Measurements from ENCODE around the gene RASGRP2.

The RASGRP2 gene

GRCh38 chr11:64777449-64778222 is 33.7 kb upstream of the RASGRP2 start:
- H3K4me3 ChIP-seq (ENCODE audit: low read depth, low read length) = peak overlapping the region; percentile 99
- no peak for TF ChIP-seq CTCF (IDR thresholded peaks at IDR 0.05; ENCODE audit: borderline replicate concordance, insufficient read depth, low read depth, low read length)

DNA sequence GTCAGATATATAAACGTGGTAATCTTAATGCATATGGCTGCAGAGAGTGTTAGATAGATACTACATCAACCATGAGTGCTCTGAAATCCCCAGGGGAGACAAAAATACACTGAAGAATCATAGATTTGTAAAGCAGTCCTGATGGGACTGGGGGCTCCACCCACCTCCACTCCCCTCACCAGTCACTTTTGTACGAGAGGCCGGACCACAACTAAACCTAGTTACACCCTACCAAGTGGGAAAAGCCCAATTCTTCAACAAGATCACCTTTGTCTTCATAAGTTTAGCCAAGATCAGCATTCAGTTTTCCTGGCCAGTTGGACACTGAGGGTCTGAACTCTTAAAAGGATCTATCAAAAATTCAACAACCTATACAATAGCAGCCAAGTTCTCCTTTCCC is 32.9 kb upstream of the RASGRP2 start:
- H3K4me3 ChIP-seq (ENCODE audit: low read depth, low read length) = peak overlapping the region; percentile 99
- TF ChIP-seq CTCF (IDR thresholded peaks at IDR 0.05; ENCODE audit: borderline replicate concordance, insufficient read depth, low read depth, low read length) = no peak

GRCh38 chr11:64776425-64776824 is 32.5 kb upstream of the RASGRP2 start:
- H3K4me3 ChIP-seq (ENCODE audit: low read depth, low read length) = no peak overlapping the region
- no peak for TF ChIP-seq CTCF (IDR thresholded peaks at IDR 0.05; ENCODE audit: borderline replicate concordance, insufficient read depth, low read depth, low read length)

- TF ChIP-seq CTCF (IDR thresholded peaks at IDR 0.05; ENCODE audit: borderline replicate concordance, insufficient read depth, low read depth, low read length) = no peak
- H3K4me3 ChIP-seq (ENCODE audit: low read depth, low read length) = no peak overlapping the region
Observed at GRCh38 chr11:64774144-64774543, 30.2 kb upstream of the RASGRP2 start.

DNA sequence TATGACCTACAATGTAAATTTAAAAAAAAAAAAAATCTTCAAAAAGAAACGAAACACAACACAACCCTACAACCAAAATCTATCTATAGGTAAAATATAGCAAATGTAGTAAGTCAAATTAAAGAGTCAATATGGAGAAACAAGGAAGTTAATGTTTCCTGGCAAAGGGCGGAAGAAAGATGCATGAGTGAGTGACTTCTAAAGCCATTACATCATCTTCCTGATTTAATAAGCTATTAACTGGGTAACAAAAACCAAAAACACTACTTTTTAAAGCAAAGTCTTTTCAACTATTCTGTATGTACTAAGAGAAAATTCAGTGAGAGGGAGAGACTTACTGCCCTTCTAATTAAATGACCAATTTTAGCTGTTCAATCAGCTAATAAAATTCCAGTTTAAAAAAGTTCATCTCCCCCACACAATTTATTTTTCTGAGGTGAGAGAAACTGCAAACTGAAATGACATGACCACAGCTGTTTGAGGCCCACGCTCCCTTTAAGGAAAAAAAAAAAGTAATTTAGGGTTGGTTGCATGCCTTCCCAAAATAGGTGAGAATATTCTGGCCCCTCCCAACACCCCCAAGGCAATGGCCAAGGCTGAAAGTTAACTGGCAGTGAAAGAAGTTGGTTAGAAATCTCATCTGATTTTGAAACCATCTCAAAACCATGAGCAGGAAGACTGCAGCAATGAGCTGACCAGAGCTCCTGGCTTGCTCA is 28.5 kb upstream of the RASGRP2 start:
- no peak for TF ChIP-seq CTCF (IDR thresholded peaks at IDR 0.05; ENCODE audit: borderline replicate concordance, insufficient read depth, low read depth, low read length)
- no peak overlapping the region for H3K4me3 ChIP-seq (ENCODE audit: low read depth, low read length)

GRCh38 chr11:64771861-64772260 is 27.9 kb upstream of the RASGRP2 start:
- TF ChIP-seq CTCF (IDR thresholded peaks at IDR 0.05; ENCODE audit: borderline replicate concordance, insufficient read depth, low read depth, low read length) = no peak
- H3K4me3 ChIP-seq (ENCODE audit: low read depth, low read length) = no peak overlapping the region

- no peak overlapping the region for H3K4me3 ChIP-seq (ENCODE audit: low read depth, low read length)
- no peak for TF ChIP-seq CTCF (IDR thresholded peaks at IDR 0.05; ENCODE audit: borderline replicate concordance, insufficient read depth, low read depth, low read length)
Observed at GRCh38 chr11:64770120-64770519, 26.2 kb upstream of the RASGRP2 start.
